Heart left ventricle (tissue), 16 donors: ENCODE results near the gene PHACTR3. TPM values are rescaled to one million over a fixed set of nuclear protein-coding genes. Genes with fewer than 3 reads are reported as not detected.

ENCODE experiments used
- ATAC-seq, 4 donors: fragments of 200-7000 bp; cut with Tn5 transposase; one replicate each; pipeline ENCODE4 v1.9.1; 2020 to 2022; ENCODE audit warnings: moderate library complexity in 4 of 4, mild to moderate bottlenecking in 3 of 4, moderate number of reproducible peaks in 1 of 4
- DNase-seq, 5 donors: peaks; one replicate each; pipeline ENCODE4 v3.0.0-alpha.2; 2020
- H3K27ac ChIP-seq, 12 donors: fragments of 200-600 bp; sonication (generic) in 4 of 12; one replicate each; pipeline versions ENCODE4 v1.5.0 to v1.8.0; 2016 to 2022; ENCODE audit warnings: mild to moderate bottlenecking in 2 of 12
- H3K27me3 ChIP-seq, 9 donors: fragments of 200-600 bp; sonication (generic) in 2 of 9; one replicate each; pipeline versions ENCODE4 v1.5.1 to v1.8.0; 2016 to 2022; ENCODE audit warnings: mild to moderate bottlenecking in 3 of 9
- H3K36me3 ChIP-seq, 9 donors: fragments of 200-600 bp; sonication (generic) in 2 of 9; one replicate each; pipeline versions ENCODE4 v1.5.0 to v1.8.0; 2018 to 2022; ENCODE audit warnings: mild to moderate bottlenecking in 2 of 9
- H3K4me1 ChIP-seq, 12 donors: fragments of 200-600 bp; sonication (generic) in 4 of 12; one replicate each; pipeline versions ENCODE4 v1.5.0 to v1.8.0; 2016 to 2022; ENCODE audit warnings: mild to moderate bottlenecking in 3 of 12
- H3K4me3 ChIP-seq, 12 donors: fragments of 200-600 bp; sonication (generic) in 4 of 12; one replicate each; pipeline versions ENCODE4 v1.5.0 to v1.8.0; 2017 to 2022; ENCODE audit warnings: mild to moderate bottlenecking in 9 of 12, moderate library complexity in 4 of 12
- H3K9me3 ChIP-seq, 12 donors: fragments of 200-600 bp; sonication (generic) in 4 of 12; one replicate each; pipeline versions ENCODE4 v1.5.0 to v1.8.0; 2016 to 2022; ENCODE audit warnings: mild to moderate bottlenecking in 1 of 12
- CTCF ChIP-seq, 12 donors: fragments of 200-600 bp; sonication (generic) in 4 of 12; IDR thresholded peaks; one replicate each; pipeline versions ENCODE4 v1.5.0 to v1.8.0; 2018 to 2022; ENCODE audit warnings: antibody characterized with exemption in 12 of 12, mild to moderate bottlenecking in 5 of 12
- POLR2A ChIP-seq, 2 donors: fragments of 450-650 bp; IDR thresholded peaks; one replicate each; pipeline ENCODE4 v1.6.1; 2017; ENCODE audit warnings: antibody characterized with exemption in 2 of 2, mild to moderate bottlenecking in 2 of 2, moderate library complexity in 2 of 2
- WGBS, 4 donors: extraction: QIAGEN DNeasy Blood & Tissue Kit in 2 of 4; methylation state at CpG; one replicate each; pipeline versions ENCODE4 v1.1.5 to v1.1.7; 2013 to 2018; 5-methylcytosine and 5-hydroxymethylcytosine counted together
- intact Hi-C, 10 donors: fragments of 100-400 bp; cut with DNase I; formaldehyde crosslinking; loops; one replicate each; pipeline versions ENCODE4 v1.11.1 to v1.14.2; 2022
- polyA plus RNA-seq, 2 donors: library from polyadenylated mRNA; stranded (reverse); fragments of 200-250 nt; gene quantifications; one replicate each; pipeline ENCODE4 v1.2.3, GENCODE V29; 2013
- total RNA-seq, 9 donors: library from RNA; depleted of rRNA in 2 of 9; stranded (reverse); fragments of >200 nt in 2 of 9; fragmentation: NEBNext Ultra II Directional in 3 of 9; extraction: Animal tissue kit (Norgen Biotek cat#: 25700) in 3 of 9; gene quantifications; one replicate each; pipeline versions ENCODE4 v1.1.0 to v1.2.4, GENCODE V29; 2016 to 2023
- donor health status: ischemic (EF 13 %, LVEDD 7.1; RV severe dilation, severe dysfunction).
- donor health status: healthy with polysubstance abuse.
- donor health status: DM: no; HTN: yes; CAD: no.
- donor health status: DM: no; HTN: no; CAD: no.
- donor health status: ischemic (EF 25% LVEDD 6.9; RV normal size, moderate dysfunction).
- donor health status: ischemic (EF 25% LVEDD 5.7; RV mildly dilated, moderate dysfunction).
- donor health status: healthy.
- donor health status: DM: yes; HTN: yes; CAD: no.
- donor health status: ischemic (EF 35%, LVEDD 5.7; RV mildly dilated, moderate dysfunction).
- donor health status: nonischemic (EF 11% LVEDD 7.7; RV severe dilation, severe dysfunction).
- donor health status: DM: yes; HTN: yes; CAD: no.
- donor health status: PGD.
- donor health status: ischemic (EF 29% LVEDD 5.4; RV normal size, mild dysfunction).
- donor health status: nonischemic (EF 23%, LVEDD 6.1; RV moderate dilation, normal function).

Gene PHACTR3
- total and polyA plus RNA-seq, 11 donors, result 0.19 to 14.6 (median 3.5) TPM

- Histone ChIP-seq H3K9me3 (no peaks in the 10 kb centered on the region), H3K36me3 (no peaks in the 10 kb centered on the region), H3K4me1 (peaks cover 0 to 19% (median 8%) of the 10 kb centered on the region in 12 donors), H3K27ac (no peak overlapping the region), H3K4me3 (no peak overlapping the region), H3K27me3 (no peaks in the 10 kb centered on the region)
- WGBS, 4 donors, result 62 to 90% (median 85%) methylated on average over 4 of the region's 4 CpGs
- intact Hi-C loops, result no loop called here
- no peak for ATAC-seq
- TF ChIP-seq POLR2A (IDR thresholded peaks at IDR 0.05) (no peak), CTCF (IDR thresholded peaks at IDR 0.05) (no peak)
- DNase-seq, result peak in 1 of 5 donors; percentile 1
These were observed 211.9 kb downstream of the PHACTR3 start for GRCh38 chr20:59816146-59816738.

GRCh38 chr20:59817406-59817805, 213.1 kb downstream of the PHACTR3 start:
- WGBS, 4 donors, result 85 to 90% (median 88%) methylated on average over 4 of the region's 4 CpGs
- DNase-seq (peak in 1 of 5 donors; percentile 1), ATAC-seq (no peak)
- Histone ChIP-seq H3K27me3 (no peaks in the 10 kb centered on the region), H3K27ac (no peak overlapping the region), H3K4me3 (no peak overlapping the region), H3K4me1 (peaks cover 0 to 21% (median 8%) of the 10 kb centered on the region in 12 donors), H3K36me3 (no peaks in the 10 kb centered on the region), H3K9me3 (no peaks in the 10 kb centered on the region)
- TF ChIP-seq POLR2A (IDR thresholded peaks at IDR 0.05) (no peak), CTCF (IDR thresholded peaks at IDR 0.05) (no peak)
- intact Hi-C loops, result no loop called here

- H3K4me1 ChIP-seq, result peaks cover 0 to 21% (median 8%) of the 10 kb centered on the region in 12 donors
- no peak overlapping the region for H3K27ac ChIP-seq
- ATAC-seq (no peak), DNase-seq (peak in 1 of 5 donors; percentile 1)
- intact Hi-C loops, result no loop called here
- H3K9me3 ChIP-seq, result no peaks in the 10 kb centered on the region
- TF ChIP-seq CTCF (IDR thresholded peaks at IDR 0.05), result no peak
- TF ChIP-seq POLR2A (IDR thresholded peaks at IDR 0.05), result no peak
- no peaks in the 10 kb centered on the region for H3K27me3 ChIP-seq
- no peaks in the 10 kb centered on the region for H3K36me3 ChIP-seq
- 78 to 86% (median 83%) methylated on average over 14 of the region's 14 CpGs for WGBS, 4 donors
- no peak overlapping the region for H3K4me3 ChIP-seq
These were observed 213.7 kb downstream of the PHACTR3 start for GRCh38 chr20:59817846-59818615.

GRCh38 chr20:59818911-59819310, 214.6 kb downstream of the PHACTR3 start:
- Histone ChIP-seq H3K4me3 (no peak overlapping the region), H3K27ac (no peak overlapping the region), H3K9me3 (no peaks in the 10 kb centered on the region), H3K36me3 (no peaks in the 10 kb centered on the region), H3K4me1 (peaks cover 0 to 28% (median 9%) of the 10 kb centered on the region in 12 donors), H3K27me3 (no peaks in the 10 kb centered on the region)
- intact Hi-C loops, result no loop called here
- TF ChIP-seq CTCF (IDR thresholded peaks at IDR 0.05) (no peak), POLR2A (IDR thresholded peaks at IDR 0.05) (no peak)
- DNase-seq, result peak in 1 of 5 donors; percentile 1
- 88 to 94% (median 90%) methylated on average over 10 of the region's 10 CpGs for WGBS, 4 donors
- ATAC-seq, result no peak
